Loucy (cell line): ENCODE results near the gene FOXP1.

Experiments used
- H2AFZ ChIP-seq: fragments of 200-600 bp; sonication (generic); 2 replicates; pipeline ENCODE4 v1.6.0; 2016; ENCODE audit warnings: antibody characterized with exemption, mild to moderate bottlenecking, low read length, moderate library complexity
- H3F3A ChIP-seq: fragments of 200-600 bp; 2 replicates; pipeline ENCODE4 v1.6.0; 2016; ENCODE audit warnings: antibody characterized with exemption, low read depth, mild to moderate bottlenecking
- H3K27me3 ChIP-seq: fragments of 200-600 bp; sonication (generic); 2 replicates; pipeline ENCODE4 v1.6.1; 2014; ENCODE audit warnings: low read length, mild to moderate bottlenecking; ENCODE audit not compliant: insufficient read depth, poor library complexity, severe bottlenecking
- H3K36me3 ChIP-seq: fragments of 200-600 bp; sonication (generic); 2 replicates; pipeline ENCODE4 v1.6.1; 2016; ENCODE audit warnings: low read length; ENCODE audit not compliant: insufficient read depth
- H3K4me1 ChIP-seq: fragments of 200-600 bp; sonication (generic); 2 replicates; pipeline ENCODE4 v1.5.1; 2014; ENCODE audit warnings: low read length, mild to moderate bottlenecking; ENCODE audit not compliant: insufficient read depth, poor library complexity, severe bottlenecking
- H3K4me2 ChIP-seq: fragments of 200-600 bp; sonication (generic); 2 replicates; pipeline ENCODE4 v1.6.0; 2014; ENCODE audit warnings: antibody characterized with exemption, low read length, low read depth, mild to moderate bottlenecking; ENCODE audit not compliant: poor library complexity, severe bottlenecking
- H3K4me3 ChIP-seq: fragments of 200-600 bp; sonication (generic); 2 replicates; pipeline ENCODE4 v1.5.1; 2014; ENCODE audit warnings: low read length, mild to moderate bottlenecking, mixed read lengths; ENCODE audit not compliant: poor library complexity, severe bottlenecking
- H3K79me2 ChIP-seq: fragments of 200-600 bp; sonication (generic); 2 replicates; pipeline ENCODE4 v1.6.1; 2014; ENCODE audit warnings: low read length; ENCODE audit not compliant: insufficient read depth
- H3K9ac ChIP-seq: fragments of 200-600 bp; sonication (generic); 2 replicates; pipeline ENCODE4 v1.6.0; 2014; ENCODE audit warnings: mild to moderate bottlenecking, low read depth, low read length, moderate library complexity; ENCODE audit not compliant: poor library complexity, severe bottlenecking
- H3K9me2 ChIP-seq: fragments of 200-600 bp; sonication (generic); replicated peaks from 2 replicates; pipeline ENCODE4 v1.6.1; 2016; ENCODE audit warnings: low read depth, low read length, mixed read lengths
- H3K9me3 ChIP-seq: fragments of 200-600 bp; sonication (generic); 2 replicates; pipeline ENCODE4 v1.6.1; 2014; ENCODE audit warnings: mild to moderate bottlenecking, antibody characterized with exemption, low read length, low read depth; ENCODE audit not compliant: insufficient read depth
- H4K20me1 ChIP-seq: fragments of 200-600 bp; sonication (generic); 2 replicates; pipeline ENCODE4 v1.6.0; 2014; ENCODE audit warnings: antibody characterized with exemption, low read length, mild to moderate bottlenecking; ENCODE audit not compliant: insufficient read depth, poor library complexity, severe bottlenecking
- EZH2phosphoT487 ChIP-seq: fragments of 200-600 bp; IDR thresholded peaks from 2 replicates; pipeline ENCODE4 v1.6.1; 2018; ENCODE audit warnings: antibody characterized with exemption, mild to moderate bottlenecking, moderate library complexity, borderline replicate concordance
- TF ChIP-seq, protein P1 (sequence below): fragments of 200-600 bp; sonication (generic); conservative IDR thresholded peaks from 2 replicates; pipeline ENCODE4 v1.5.1; 2014; ENCODE audit warnings: mild to moderate bottlenecking, antibody characterized with exemption, low read length

Gene FOXP1

DNA sequence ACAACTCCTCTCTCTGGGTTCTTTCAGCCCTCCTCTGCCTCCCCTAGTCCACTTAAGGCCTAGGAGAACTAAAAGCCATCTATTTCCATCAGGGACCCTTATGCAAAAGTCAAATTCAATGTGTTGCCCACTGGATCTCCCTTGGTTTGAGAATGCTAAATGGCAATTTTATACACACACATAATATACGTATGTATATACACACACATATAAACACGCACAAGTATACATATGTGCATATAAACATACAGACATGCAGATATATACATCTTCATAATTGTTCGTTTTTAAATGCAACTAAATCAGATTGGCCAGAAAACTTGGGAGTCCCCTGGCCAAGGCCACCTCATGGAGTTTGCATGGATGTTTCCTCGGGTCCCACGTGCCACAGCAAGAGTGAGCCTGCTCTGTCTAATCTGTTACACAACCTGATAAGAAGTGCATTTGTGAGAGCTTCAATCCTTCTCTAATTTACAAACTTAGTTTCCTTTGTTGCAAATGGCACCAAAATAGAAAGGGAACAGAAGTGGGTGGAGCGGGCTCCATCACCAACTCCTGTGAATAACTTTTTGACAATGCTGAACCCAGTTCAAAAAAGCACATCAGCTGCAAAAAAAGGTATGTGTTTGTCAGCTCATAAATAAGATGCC lies 84.2 kb downstream of the FOXP1 start:
- Histone ChIP-seq H3F3A (no peaks in the 10 kb centered on the region), H3K79me2 (peaks cover 71% of the 10 kb centered on the region; the same call in 1 of the 2 replicates), H3K27me3 (no peaks in the 10 kb centered on the region), H3K4me1 (peaks cover 37% of the 10 kb centered on the region), H3K36me3 (no peaks in the 10 kb centered on the region), H2AFZ (no peak overlapping the region), H3K9me3 (no peaks in the 10 kb centered on the region), H3K9me2 (no peaks in the 10 kb centered on the region), H4K20me1 (no peaks in the 10 kb centered on the region), H3K4me2 (no peak overlapping the region), H3K9ac (no peak overlapping the region), H3K4me3 (no peak overlapping the region)
- TF ChIP-seq, protein P1, sequence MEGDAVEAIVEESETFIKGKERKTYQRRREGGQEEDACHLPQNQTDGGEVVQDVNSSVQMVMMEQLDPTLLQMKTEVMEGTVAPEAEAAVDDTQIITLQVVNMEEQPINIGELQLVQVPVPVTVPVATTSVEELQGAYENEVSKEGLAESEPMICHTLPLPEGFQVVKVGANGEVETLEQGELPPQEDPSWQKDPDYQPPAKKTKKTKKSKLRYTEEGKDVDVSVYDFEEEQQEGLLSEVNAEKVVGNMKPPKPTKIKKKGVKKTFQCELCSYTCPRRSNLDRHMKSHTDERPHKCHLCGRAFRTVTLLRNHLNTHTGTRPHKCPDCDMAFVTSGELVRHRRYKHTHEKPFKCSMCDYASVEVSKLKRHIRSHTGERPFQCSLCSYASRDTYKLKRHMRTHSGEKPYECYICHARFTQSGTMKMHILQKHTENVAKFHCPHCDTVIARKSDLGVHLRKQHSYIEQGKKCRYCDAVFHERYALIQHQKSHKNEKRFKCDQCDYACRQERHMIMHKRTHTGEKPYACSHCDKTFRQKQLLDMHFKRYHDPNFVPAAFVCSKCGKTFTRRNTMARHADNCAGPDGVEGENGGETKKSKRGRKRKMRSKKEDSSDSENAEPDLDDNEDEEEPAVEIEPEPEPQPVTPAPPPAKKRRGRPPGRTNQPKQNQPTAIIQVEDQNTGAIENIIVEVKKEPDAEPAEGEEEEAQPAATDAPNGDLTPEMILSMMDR, result no peak
- no peak for TF ChIP-seq EZH2phosphoT487

DNA sequence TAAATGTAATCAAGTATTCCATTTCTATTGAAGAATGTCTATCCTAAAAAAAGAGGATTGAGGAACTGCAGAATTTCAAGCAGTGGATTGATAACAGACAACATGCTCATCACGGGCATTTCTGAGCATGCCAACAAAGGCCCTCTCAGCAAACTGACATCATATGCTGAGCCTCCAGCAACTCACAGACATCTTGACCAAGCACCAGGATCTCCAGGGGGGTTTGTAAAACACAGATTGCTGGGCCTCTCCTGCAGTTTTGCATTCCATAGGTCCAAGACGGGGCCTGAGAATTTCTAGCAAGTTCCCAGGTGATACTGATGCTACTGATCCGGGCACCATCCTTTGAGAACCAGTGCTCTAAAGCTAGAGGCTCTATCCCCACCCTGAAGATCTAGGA lies 85.0 kb downstream of the FOXP1 start:
- Histone ChIP-seq H3K79me2 (peaks cover 72% of the 10 kb centered on the region; the same call in 1 of the 2 replicates), H3K27me3 (no peaks in the 10 kb centered on the region), H2AFZ (no peak overlapping the region), H3K4me3 (no peak overlapping the region), H3K9me2 (no peaks in the 10 kb centered on the region), H4K20me1 (no peaks in the 10 kb centered on the region), H3K4me1 (peaks cover 31% of the 10 kb centered on the region), H3F3A (no peaks in the 10 kb centered on the region), H3K9ac (no peak overlapping the region), H3K4me2 (no peak overlapping the region), H3K9me3 (no peaks in the 10 kb centered on the region), H3K36me3 (no peaks in the 10 kb centered on the region)
- TF ChIP-seq EZH2phosphoT487, result no peak
- TF ChIP-seq, protein P1, result no peak

DNA sequence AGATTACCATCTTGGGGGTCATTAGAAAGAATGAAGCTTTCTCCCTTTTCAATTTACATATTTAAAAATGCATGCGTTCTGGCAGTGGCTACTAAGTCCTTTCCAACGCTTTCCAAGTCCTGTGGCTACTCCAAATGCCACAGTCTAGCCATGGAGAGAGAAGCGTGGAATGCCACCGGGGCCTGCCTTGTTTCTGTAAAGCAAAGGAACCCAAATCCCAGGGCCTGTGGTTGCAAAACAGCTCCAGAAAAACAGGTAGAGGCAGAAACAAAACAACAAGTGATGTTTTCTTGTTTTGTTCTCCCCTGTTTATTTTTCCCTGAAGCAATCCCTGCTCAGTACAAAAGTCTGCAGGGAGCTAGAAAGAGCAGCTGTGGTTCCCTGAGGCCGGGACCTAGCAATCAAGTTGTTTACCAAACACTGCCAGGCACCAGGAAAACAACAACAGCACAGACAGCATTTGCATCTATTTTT lies 85.5 kb downstream of the FOXP1 start:
- Histone ChIP-seq H2AFZ (no peak overlapping the region), H3F3A (no peaks in the 10 kb centered on the region), H3K4me2 (no peak overlapping the region), H4K20me1 (no peaks in the 10 kb centered on the region), H3K4me1 (peaks cover 31% of the 10 kb centered on the region), H3K9me2 (no peaks in the 10 kb centered on the region), H3K9ac (no peak overlapping the region), H3K27me3 (no peaks in the 10 kb centered on the region), H3K4me3 (no peak overlapping the region), H3K9me3 (no peaks in the 10 kb centered on the region), H3K79me2 (peaks cover 69% of the 10 kb centered on the region; the same call in 1 of the 2 replicates), H3K36me3 (peaks cover 5% of the 10 kb centered on the region; the same call in 1 of the 2 replicates)
- TF ChIP-seq, protein P1, result no peak
- TF ChIP-seq EZH2phosphoT487, result no peak
